HG03280 (cell line): ENCODE data around the gene WBP2NL.

ENCODE experiments used
- ATAC-seq: cut with Tn5 transposase; IDR thresholded peaks from one replicate; pipeline ENCODE4 v1.9.1; 2021; ENCODE audit warnings: mild to moderate bottlenecking, moderate library complexity; ENCODE audit not compliant: unreplicated experiment

The WBP2NL gene

DNA sequence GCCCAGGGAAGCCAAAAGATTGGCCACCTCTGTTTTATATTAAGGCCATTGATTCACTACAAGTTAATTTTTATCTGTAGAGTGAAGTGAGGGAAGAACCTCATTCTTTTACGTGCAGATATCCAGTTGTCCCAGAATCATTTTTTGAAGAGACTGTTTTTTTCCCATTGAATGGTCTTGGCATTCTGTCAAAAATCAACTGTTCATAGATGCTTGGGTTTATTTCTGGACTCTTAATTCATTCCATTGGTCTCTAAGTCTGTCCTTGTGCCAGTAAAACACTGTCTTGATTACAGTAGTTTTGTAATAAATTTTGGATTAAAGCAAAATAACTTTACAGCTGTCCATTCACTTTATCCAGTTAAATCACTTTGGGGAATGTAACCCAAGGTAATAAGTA lies 26.8 kb downstream of the WBP2NL start:
- ATAC-seq = no peak

DNA sequence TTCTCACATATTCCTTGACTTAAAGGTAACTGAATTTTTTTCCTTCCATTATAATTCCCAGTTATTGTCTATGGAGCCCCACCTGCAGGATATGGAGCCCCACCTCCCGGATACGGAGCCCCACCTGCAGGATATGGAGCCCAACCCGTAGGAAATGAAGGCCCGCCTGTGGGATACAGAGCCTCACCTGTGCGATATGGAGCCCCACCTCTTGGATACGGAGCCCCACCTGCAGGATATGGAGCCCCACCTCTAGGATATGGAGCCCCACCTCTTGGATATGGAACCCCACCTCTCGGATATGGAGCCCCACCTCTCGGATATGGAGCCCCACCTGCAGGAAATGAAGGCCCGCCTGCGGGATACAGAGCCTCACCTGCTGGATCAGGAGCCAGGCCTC lies 28.1 kb downstream of the WBP2NL start:
- ATAC-seq = no peak

DNA sequence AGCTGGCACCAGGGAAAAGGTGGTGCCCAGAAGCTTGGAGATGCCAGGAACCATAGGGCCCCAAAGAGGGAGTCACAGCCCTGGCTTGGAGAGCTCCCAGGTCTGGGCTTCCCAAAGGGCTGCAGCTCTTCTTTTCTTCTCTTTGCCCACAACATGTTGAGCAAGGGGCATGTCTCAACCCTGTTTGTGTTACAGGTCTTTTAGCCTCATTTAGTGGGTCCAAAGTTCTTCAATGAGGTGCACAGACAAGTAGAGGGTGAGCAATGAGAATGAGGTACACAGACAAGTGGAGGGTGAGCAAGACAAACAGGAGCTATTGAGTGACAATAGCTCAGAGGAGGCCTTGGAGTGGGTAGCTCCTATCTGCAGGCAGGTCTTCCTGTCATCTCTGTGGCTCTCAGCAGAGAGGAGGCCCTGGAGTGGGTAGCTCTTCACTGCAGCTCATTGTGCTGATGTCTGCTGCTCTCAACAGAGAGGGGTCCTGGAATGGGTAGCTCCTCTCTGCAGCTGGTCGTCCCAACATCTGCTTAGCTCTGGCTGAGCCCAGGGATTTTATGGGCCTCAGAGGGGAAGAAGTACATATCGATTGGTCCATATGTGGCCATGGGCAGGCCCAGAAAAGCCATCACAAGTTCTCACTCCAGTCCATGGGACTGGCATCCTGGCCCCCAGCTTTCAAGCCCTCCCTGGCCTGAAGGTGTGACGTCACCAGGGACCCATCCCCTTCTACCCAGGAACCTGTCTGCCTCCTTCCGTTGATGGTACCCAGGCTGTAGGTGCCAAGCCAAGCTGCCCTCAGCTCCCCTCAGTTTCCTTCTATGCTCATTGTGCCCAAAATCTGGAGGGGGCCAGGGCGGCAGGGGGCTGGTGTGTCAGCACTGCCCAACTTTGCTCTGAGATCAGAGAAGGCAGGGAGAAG lies 34.9 kb downstream of the WBP2NL start:
- ATAC-seq = no peak

DNA sequence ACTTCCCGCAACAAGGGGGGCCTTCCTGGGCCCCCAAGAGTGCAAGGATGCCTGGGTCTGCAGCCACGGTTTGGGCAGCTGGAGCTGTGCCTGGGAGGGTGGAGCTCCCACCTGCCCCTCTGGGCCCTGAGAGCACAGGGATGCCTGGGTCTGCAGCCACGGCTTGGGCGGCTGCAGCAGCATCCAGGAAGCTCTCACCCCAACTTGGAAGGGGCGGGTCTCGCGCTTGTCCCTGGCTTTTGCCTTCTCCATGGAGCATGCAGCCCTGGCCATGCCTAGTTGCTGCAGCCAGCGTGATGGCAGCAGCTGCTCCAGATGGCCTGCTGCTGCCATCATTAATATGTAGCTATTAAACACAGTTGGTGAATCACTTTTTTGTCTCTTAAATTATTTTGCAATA lies 36.7 kb downstream of the WBP2NL start:
- ATAC-seq = no peak

DNA sequence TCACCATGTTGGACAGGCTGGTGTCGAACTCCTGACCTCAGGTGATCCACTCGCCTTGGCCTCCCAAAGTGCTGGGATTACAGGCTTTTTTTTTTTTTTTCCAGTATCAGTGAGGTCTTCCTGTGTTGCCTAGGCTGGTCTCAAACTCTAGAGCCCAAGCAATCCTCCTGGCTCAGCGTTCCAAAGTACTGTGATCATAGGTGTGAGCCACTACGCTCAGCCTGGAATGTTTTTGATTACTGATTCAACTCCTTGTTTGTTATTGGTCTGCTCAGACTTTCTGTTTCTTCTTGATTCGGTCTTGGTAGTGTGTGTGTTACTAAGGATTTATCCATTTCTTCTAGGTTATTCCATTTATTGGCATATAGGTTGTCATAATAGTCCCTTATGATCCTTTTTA lies 40.7 kb downstream of the WBP2NL start:
- ATAC-seq = no peak

DNA sequence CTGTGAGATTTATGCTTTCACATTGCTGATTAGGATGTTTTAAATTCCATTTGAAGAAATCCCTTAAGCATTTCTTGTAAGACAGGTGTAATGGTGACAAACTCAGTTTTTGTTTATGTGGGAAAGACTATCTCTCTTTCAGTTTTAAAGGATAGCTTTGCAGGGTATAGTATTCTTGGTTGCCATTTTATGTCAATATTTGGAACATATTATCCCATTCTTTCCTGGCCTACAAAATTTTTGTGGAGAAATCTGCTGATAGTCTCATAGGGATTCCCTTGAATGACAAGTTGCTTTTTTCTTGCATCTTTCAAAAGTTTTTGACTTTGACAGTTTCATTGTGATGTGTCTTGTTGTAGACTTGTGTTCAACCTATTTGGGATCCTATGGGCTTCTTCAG lies 43.2 kb downstream of the WBP2NL start:
- ATAC-seq = no peak

DNA sequence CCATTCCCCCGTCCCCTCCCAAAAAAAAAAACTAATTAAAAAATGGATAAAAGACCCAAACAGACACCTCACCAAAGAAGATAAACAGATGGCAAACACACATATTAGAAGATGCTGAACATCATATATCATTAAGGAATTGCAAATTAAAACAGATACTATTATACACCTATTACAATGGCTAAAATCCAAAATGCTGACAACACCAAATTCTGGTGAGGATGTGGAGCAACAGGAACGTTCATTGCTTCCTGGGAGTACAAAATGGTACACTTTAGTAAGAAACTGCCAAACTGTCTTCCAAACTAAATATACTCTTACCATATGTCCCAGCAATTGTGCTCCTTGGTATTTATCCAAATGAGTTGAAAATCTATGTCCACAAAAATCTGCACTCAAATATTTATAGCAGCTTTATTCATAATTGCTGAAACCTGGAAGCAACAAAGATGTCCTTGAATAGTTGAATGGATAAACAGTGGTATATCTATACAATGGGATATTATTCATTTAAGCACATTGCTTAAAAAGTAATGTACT lies 52.1 kb downstream of the WBP2NL start:
- ATAC-seq = no peak

DNA sequence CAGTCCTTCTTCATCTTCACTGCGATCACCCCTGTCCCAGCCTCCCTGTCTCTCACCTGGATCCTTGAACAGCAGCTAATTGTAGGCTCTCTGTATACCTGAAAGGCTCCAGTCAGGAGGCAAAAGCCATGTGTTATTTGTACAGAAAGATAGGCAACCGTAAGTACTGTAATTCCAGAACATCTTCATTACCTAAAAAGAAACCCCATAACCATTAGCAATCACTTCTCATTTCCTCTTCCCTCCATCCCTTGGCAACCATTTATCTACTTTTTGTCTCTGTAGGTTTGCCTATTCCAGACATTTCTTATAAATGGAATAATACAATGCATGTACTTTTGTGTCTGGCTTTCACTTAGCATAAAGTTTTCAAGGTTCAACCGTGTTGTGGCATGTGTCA lies 54.2 kb downstream of the WBP2NL start:
- ATAC-seq = no peak

DNA sequence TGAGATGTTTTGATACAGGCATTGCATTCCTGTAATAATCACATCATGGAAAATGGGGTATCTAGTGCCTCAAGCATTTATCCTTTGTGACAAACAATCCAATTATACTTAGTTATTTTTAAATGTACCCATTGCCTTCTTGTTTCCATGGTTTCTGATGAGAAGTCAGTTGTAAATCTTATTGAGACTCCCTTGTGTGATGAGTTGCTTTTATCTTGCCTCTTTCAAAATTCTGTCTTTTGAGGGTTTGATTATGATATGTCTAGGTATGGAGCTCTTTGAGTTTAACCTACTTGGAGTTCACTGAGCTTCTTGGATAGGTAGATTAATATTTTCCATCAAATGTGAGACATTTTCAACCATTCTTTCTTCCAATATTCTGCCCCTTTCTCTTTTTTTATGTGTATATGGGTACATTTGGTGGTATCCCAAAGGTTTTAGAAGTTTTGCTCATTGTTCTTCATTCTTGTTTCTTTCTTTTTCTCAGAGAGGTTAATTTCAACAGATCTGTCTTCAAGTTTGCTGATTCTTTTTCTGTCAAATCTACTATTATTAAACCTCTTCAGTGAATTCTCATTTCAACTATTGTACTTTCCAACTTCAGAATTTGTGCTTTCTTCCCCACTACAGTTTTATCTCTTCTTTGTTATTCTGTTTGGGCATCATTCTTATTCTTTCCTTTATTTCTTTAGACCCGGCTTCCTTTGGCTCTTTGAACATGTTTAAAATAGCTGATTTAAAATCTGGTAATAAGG lies 58.3 kb downstream of the WBP2NL start:
- ATAC-seq = no peak

DNA sequence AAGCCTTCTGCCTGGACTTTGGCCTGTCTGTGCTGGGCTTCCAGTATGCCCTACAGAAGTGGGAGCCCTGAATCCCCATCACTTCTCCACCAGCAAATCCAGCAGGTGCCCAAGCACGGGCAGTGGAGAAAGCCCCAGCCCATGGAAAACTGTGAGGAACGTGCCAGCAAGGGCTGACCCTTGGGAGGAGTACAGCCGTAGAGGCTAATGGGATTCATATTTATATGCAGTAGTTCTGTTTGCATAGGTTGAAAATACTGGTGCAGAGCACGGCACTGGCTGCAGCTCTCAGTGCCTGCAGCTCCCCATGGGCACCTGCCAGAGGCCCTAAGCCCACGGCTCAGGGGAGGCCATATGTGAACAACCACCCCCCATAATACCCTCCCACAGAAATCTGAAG lies 61.9 kb downstream of the WBP2NL start:
- ATAC-seq = no peak

DNA sequence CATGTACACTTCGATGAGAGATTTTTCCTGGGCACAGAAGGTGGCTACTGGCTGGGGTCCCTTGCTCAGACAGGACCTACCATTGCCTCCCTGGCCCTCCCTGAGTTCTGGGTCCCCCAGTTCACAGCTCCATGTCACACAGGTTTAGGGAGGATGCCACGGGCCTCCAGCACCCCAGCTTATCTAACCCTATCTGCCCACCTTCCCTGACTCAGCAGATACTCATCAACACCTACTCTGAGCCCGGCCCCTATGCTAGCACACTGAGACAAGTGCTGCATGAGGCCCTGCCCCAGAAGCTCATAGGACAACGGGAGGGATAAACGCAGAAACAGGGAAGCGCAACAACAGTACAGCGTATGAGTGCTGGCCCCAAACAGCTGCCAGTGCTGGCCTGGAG lies 62.5 kb downstream of the WBP2NL start:
- no peak for ATAC-seq

DNA sequence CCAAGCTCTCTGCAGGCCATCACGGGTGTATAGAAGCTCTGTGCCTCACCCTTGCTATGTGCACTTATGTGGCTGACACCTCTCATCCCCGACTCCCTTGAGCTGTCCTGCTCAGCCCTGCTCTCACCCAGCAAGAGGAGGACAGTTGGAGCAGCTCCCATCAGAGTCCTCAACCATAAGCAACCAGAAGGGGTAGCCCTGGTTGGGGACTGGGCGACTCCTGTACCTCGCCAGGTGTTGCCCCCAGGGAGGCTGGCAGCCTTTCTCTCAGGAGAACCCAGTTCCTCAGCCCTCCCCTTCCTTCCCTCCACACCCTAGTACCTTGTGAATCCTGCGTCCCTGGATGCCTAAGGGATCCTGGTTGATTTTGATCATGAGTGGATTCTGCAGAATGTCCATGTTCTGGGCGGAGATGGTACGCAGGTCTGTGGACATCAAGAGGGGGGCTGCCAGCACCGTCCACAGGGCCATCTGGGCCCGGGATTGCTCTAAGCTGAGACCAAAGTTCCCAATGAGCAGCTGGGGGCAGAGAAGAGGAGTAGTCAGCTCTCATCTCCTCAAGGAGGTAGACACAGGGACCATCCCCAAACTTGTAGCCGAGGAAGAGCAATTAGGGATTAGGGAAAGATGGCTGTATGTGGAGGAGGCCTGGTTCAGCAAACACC lies 64.0 kb downstream of the WBP2NL start:
- ATAC-seq = no peak

DNA sequence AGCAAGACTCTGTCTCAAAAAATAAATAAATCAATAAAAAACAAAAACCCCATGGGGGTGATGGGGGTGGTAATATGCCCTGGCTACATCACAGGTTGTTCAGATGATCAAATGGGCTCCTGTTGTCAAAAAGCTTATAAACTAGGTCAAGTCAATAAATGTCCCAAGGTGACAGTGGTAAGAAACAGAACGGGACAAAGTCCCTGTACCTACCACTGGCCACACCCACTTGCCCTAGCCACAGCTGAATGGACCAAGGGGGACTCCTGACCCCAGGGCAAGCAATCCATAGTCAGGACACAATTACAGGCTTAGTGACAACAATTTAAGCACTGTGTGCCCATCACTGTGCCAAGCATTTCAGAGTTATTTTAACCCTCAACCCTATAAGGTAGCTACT lies 66.0 kb downstream of the WBP2NL start:
- ATAC-seq = no peak

DNA sequence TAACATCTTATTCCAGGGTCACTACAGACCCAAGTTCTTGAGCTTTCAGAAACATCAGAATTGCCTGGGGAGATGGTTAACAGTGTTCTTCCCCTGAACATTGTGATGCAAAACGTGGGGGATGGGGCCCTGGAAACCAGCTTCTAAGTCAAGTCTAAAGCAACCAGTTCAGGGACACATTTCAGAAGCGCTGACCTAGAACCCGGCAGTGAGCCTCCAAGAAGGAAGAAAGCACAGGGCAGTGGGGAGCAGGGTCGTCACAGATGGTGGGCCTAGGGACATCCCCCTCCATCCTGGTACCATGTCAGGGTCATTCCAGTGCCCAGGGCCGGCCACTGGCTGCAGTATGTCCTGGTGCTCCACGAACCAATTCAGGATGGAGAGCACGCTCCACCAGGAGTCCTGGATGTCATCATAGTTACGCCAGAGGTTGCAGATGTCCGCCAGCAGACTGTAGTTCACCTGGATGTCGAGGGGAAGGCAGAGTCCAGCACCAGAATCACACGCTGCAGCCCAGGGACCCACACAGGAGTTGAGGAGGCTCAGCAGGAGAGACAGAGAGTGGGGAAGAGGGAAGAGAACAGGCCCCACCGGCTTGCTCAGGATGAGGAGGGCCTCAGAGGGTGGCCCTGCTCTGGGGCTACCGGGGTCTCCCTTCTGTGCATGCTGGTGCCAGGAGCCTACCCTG lies 67.0 kb downstream of the WBP2NL start:
- ATAC-seq = no peak

DNA sequence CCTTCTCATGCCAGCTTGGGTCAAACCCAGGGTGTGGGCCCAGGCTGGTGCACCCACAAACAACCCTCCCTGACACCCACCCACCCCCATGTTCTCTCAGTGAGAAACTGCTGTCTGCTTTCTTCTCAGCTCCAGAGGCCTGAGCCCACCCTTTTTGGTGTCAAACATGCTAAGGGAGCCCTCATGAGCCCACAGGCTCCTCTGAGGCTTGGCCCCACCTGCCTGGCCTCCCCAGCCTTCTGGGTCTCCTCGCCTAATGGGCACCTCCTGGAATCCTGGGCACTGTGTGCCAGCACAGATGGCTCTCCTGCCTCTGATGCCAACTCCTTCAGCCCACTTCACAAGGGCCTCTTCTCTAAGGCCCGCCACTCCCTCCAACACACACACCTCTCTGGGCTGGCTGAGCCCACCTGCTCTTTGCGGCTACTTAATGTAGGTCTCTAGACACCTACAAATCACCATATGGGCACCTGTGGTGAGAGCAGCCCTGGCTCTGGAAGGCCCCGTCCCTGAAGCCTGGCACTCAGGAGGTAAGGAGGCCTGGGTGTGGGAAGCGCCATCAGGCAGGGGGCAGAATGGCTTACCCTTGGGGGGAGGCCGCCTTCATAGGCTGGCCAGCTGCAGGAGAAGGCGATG lies 67.7 kb downstream of the WBP2NL start:
- ATAC-seq = no peak

DNA sequence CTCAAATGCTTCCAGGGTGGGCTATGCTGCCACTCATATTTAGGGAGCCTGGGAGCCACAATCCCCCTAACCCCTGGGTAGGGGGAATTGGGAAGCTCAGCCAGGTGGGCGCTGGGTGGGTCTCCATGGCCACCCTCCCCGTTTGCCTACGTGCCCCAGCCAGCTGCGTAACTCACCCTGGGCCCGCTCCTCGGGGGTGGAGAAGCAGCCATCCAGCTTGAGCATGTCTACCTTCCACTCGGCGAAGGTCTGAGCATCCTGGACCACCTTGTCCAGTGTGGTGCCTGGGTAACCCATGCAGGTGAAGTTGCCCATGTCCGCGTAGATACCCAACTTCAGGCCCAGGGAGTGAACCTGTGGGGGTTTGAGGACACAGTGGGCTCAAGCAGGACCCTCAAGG lies 68.3 kb downstream of the WBP2NL start:
- no peak for ATAC-seq

DNA sequence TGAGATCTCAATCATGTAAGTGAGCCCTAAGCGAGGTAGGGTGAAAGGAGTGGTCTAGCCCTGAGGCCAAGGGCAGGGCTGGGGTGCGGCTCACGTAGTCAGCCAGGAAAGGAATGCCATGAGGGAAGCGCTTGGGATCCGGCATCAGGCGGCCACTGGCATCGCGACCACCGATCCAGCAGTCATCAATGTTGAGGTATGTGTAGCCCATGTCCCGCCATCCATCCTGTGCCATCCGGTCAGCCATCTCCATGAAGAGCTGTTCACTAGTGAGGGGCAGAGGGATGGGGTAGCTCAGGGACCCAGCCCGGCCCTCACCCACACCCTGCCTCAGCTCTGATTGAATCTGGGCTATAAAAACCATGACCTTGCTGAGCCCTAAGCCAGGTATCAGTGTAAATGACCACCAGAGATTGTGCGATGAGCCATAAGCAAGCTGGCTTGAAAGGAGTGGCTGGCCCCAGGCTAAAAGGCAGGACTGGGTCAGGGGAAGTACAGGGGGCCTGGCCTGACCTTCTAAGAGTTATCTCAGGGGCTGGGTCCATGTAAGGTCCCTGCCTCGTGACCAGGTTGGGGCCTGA lies 69.2 kb downstream of the WBP2NL start:
- no peak for ATAC-seq

DNA sequence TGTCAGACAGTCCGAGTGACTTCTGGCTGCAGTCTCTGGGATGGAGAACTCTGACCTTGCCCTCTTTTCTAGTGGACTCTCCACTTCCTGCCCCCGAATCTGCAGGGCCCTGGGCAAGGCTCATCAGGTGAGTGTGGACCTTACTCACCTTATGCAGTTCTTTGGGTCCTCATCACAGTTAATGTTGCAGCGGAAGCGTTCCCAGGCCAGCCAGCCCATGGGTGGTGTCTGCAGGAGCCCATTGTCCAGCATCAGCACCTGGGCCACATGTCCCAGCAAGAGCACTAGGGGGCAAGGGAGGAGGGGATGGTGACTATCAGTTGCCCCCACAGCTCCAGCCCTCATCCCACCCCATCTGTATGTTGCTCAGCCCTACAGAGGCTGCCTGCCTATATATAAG lies 69.7 kb downstream of the WBP2NL start:
- ATAC-seq = no peak

DNA sequence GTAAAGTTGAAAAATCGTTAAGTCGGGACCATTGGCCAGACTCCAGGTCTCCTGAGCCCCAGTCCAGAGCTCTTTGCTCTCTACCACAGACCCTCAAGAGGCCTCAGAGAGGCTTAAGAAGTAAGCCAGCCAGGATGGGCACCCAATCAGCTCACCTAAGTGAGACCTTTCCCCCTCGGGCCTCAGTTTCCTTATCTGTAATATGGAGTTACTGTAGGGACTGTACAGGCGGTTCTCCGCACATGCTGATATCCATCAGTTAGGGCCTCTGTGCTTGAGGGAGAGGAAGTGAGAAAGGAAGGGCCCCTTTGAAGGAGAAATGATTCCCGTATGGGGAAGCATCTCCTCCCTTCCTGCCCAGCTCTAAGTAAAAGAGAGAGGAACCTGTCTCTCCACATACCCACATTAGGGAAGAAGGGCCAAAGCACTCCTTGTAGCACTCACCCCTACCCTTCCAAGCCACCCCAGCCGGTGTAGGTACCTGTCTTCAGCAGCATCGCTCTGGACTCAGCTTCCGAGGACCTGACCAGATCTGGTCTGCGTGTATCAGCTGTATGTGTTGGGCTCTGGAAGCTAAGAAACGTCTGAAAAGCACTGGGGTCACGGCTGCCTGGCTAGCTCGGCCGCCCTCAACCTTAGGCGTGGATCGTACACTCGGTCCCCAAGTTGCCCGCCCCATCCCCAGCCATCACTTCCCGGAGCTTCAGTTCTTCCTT lies 71.4 kb downstream of the WBP2NL start:
- ATAC-seq = peak; percentile 29
